Parathyroid adenoma (tissue), 2 donors: Measurements from ENCODE around the gene IRAK1.

Experiments
- H2AFZ ChIP-seq: fragments of 300-600 bp; sonication (generic); one replicate; pipeline ENCODE4 v1.7.0; 2017; ENCODE audit warnings: antibody characterized with exemption, mild to moderate bottlenecking
- H3K27ac ChIP-seq: fragments of 300-600 bp; sonication (generic); one replicate; pipeline ENCODE4 v1.7.0; 2017
- H3K27me3 ChIP-seq: fragments of 300-600 bp; sonication (generic); one replicate; pipeline ENCODE4 v1.7.0; 2017; ENCODE audit warnings: low read length; ENCODE audit not compliant: control insufficient read depth, insufficient read depth
- H3K36me3 ChIP-seq: fragments of 300-600 bp; sonication (generic); one replicate; pipeline ENCODE4 v1.7.0; 2017; ENCODE audit warnings: low read length; ENCODE audit not compliant: control insufficient read depth, insufficient read depth
- H3K4me1 ChIP-seq: fragments of 300-600 bp; sonication (generic); one replicate; pipeline ENCODE4 v1.7.0; 2017; ENCODE audit warnings: control low read depth
- H3K4me2 ChIP-seq: fragments of 300-600 bp; sonication (generic); one replicate; pipeline ENCODE4 v1.7.0; 2017; ENCODE audit warnings: low read length
- H3K4me3 ChIP-seq: fragments of 300-600 bp; sonication (generic); one replicate; pipeline ENCODE4 v1.7.0; 2017; ENCODE audit warnings: low read depth, low read length
- H3K79me2 ChIP-seq: fragments of 300-600 bp; sonication (generic); one replicate; pipeline ENCODE4 v1.7.0; 2017; ENCODE audit warnings: control low read depth
- H3K9ac ChIP-seq: fragments of 300-600 bp; sonication (generic); one replicate; pipeline ENCODE4 v1.7.0; 2017; ENCODE audit warnings: mild to moderate bottlenecking
- H3K9me3 ChIP-seq: fragments of 300-600 bp; sonication (generic); one replicate; pipeline ENCODE4 v1.7.0; 2017; ENCODE audit warnings: low read length; ENCODE audit not compliant: control insufficient read depth
- TF ChIP-seq, protein P1 (sequence below): fragments of 300-600 bp; sonication (generic); IDR thresholded peaks from one replicate; pipeline ENCODE4 v1.7.0; 2017; ENCODE audit warnings: antibody characterized with exemption, mild to moderate bottlenecking
- donor health status: primary hyperparathyroidism.

The IRAK1 gene

DNA sequence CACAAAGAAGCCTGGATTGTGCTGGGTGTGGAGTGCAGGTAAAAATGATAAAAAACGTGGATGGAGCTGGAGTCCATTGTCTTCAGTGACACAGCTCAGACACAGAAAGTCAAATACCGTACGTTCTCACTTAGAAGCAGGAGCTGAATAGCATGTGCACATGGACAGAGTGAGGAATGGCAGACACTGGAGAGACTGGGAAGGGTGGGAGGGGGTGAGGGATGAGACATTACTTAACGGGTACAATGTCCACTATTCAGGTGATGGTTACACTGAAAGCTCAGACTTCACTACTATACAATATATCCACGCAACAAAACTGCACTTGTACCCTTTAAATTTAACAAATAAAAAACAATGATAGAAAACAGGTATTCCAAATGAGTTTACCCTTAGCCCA is 18.1 kb upstream of the IRAK1 start:
- H3K79me2 ChIP-seq, result peaks cover 19% of the 10 kb centered on the region
- no peak overlapping the region for H3K4me3 ChIP-seq
- no peaks in the 10 kb centered on the region for H3K9me3 ChIP-seq
- peaks cover 1% of the 10 kb centered on the region for H3K4me1 ChIP-seq
- no peak overlapping the region for H3K9ac ChIP-seq
- no peaks in the 10 kb centered on the region for H3K27me3 ChIP-seq
- no peak overlapping the region for H2AFZ ChIP-seq
- TF ChIP-seq, protein P1, sequence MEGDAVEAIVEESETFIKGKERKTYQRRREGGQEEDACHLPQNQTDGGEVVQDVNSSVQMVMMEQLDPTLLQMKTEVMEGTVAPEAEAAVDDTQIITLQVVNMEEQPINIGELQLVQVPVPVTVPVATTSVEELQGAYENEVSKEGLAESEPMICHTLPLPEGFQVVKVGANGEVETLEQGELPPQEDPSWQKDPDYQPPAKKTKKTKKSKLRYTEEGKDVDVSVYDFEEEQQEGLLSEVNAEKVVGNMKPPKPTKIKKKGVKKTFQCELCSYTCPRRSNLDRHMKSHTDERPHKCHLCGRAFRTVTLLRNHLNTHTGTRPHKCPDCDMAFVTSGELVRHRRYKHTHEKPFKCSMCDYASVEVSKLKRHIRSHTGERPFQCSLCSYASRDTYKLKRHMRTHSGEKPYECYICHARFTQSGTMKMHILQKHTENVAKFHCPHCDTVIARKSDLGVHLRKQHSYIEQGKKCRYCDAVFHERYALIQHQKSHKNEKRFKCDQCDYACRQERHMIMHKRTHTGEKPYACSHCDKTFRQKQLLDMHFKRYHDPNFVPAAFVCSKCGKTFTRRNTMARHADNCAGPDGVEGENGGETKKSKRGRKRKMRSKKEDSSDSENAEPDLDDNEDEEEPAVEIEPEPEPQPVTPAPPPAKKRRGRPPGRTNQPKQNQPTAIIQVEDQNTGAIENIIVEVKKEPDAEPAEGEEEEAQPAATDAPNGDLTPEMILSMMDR, result no peak
- H3K36me3 ChIP-seq, result no peaks in the 10 kb centered on the region
- no peak overlapping the region for H3K27ac ChIP-seq
- no peak overlapping the region for H3K4me2 ChIP-seq

DNA sequence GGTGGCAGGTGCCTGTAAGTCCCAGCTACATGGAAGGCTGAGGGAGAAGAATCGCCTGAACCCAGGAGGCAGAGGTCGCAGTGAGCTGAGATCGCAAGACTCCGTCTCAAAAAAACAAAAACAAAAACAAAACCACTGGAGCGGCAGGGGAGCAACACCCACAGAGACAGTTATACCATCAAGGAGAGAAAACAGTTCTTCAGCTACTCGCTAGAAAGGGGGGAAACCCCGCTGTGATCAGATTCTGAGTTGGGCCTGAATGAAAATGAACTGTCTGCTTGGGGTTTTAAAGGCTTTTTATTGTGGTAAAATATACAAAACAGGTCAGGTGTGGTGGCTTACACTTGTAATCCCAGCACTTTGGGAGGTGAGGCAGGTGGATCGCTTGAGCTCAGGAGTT is 16.8 kb upstream of the IRAK1 start:
- Histone ChIP-seq H3K27me3 (no peaks in the 10 kb centered on the region), H3K4me1 (no peaks in the 10 kb centered on the region), H3K4me2 (no peak overlapping the region), H3K36me3 (no peaks in the 10 kb centered on the region), H3K79me2 (peaks cover 18% of the 10 kb centered on the region), H3K9me3 (no peaks in the 10 kb centered on the region), H3K4me3 (no peak overlapping the region), H2AFZ (no peak overlapping the region), H3K9ac (no peak overlapping the region), H3K27ac (no peak overlapping the region)
- TF ChIP-seq, protein P1, result no peak

DNA sequence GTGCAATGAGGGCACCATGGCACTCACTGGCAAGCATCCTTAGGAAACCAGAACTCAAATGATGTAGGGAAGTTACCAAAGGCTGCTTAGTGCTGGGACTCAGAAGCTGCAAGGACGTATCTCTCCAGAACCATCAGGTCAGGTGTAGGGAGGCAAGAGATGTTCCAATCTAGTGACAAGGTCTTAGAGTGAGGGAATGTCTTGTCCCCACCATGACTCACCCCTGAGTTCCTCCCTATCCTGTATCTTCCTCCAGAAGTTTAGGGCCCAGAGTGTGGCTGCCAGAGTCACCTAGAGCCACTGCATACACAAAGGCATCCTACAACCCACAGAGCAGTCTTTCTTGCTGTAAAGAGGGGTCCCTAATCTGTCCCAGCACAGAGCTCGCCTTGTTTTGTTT is 14.1 kb upstream of the IRAK1 start:
- no peaks in the 10 kb centered on the region for H3K27me3 ChIP-seq
- no peaks in the 10 kb centered on the region for H3K36me3 ChIP-seq
- TF ChIP-seq, protein P1, result no peak
- no peak overlapping the region for H2AFZ ChIP-seq
- no peak overlapping the region for H3K9ac ChIP-seq
- no peaks in the 10 kb centered on the region for H3K4me1 ChIP-seq
- peaks cover 8% of the 10 kb centered on the region for H3K79me2 ChIP-seq
- H3K4me2 ChIP-seq, result no peak overlapping the region
- no peaks in the 10 kb centered on the region for H3K9me3 ChIP-seq
- H3K27ac ChIP-seq, result no peak overlapping the region
- no peak overlapping the region for H3K4me3 ChIP-seq

DNA sequence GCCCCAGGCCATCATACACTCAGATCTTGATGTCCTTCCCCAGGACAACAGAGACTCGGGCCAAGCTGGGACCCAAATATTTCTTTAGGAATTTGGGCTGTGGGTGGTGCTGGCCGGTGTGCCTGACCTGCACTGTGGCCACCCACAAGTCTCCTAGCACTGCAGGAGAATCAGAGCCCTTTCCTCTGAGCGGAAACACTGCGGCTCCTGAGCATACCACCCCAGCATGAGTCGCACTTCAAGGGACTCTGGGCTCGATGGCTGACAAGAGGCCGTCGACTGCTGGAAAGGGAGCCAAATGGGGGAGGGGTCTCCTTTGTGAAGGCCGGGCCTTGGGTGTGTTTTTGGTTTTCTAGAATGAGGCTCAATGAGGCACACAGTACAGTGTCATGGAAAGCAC is 13.0 kb upstream of the IRAK1 start:
- Histone ChIP-seq H3K9ac (no peak overlapping the region), H2AFZ (no peak overlapping the region), H3K27me3 (no peaks in the 10 kb centered on the region), H3K79me2 (peaks cover 8% of the 10 kb centered on the region), H3K9me3 (no peaks in the 10 kb centered on the region), H3K4me3 (no peak overlapping the region), H3K4me2 (no peak overlapping the region), H3K4me1 (no peaks in the 10 kb centered on the region), H3K36me3 (no peaks in the 10 kb centered on the region), H3K27ac (no peak overlapping the region)
- TF ChIP-seq, protein P1, result no peak

DNA sequence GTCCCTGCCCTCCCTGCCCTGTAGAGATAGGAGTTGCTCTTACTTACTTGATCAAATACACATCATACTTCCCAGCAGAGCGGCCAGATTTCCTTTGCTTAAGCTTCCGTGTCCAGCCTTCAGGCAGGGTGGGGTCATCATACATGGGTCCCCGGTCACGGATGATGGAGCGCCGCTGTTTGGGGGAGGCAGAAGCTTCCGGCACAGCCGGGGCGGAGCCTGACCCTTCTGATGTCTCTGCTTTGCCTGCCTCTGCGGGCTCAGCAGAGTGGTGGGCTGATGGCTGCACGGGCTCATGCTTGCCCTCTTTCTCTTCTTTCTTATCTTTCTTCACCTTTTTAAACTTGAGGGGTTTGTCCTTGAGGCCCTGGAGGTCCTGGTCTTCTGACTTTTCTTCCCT is 12.5 kb upstream of the IRAK1 start:
- Histone ChIP-seq H3K4me1 (no peaks in the 10 kb centered on the region), H3K79me2 (peaks cover 8% of the 10 kb centered on the region), H3K9me3 (no peaks in the 10 kb centered on the region), H3K36me3 (no peaks in the 10 kb centered on the region), H3K27me3 (no peaks in the 10 kb centered on the region), H2AFZ (no peak overlapping the region), H3K4me2 (no peak overlapping the region), H3K9ac (no peak overlapping the region), H3K4me3 (no peak overlapping the region), H3K27ac (no peak overlapping the region)
- TF ChIP-seq, protein P1, result no peak
